C4-2B (cell line): ENCODE measurements around the gene P2RY8.

ENCODE experiments used
- CTCF ChIP-seq: fragments of 450-650 bp; conservative IDR thresholded peaks from 2 replicates; pipeline ENCODE4 v1.5.1; 2017; ENCODE audit warnings: mild to moderate bottlenecking
- ZFX ChIP-seq: fragments of 450-650 bp; IDR thresholded peaks from 2 replicates; pipeline ENCODE4 v1.6.1; 2017

DNA sequence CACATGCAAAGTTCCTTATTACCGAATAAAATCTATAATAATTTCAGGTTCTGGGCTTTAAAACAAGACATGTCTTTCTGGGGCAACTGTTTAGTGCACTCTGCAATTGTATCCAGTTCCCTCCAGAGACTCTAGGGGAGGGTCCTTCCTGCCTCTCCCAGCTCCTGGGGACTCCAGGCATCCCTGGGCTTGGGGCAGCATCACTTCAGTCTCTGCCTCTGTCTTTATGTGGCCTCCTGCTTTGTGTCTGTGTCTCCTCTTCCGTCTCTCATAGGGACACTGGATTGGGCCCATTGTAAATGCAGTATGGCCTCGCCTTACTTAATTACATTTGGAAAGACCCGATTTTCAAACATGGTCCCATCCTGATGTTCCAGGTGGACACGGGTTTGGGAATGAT lies 73.4 kb downstream of the P2RY8 start:
- TF ChIP-seq CTCF (no peak), ZFX (no peak)
